GM18907 (cell line): ENCODE measurements around the gene EHD4.

ENCODE experiments used
- ATAC-seq: cut with Tn5 transposase; IDR thresholded peaks from one replicate; pipeline ENCODE4 v1.9.1; 2021; ENCODE audit warnings: mild to moderate bottlenecking, moderate library complexity; ENCODE audit not compliant: unreplicated experiment

The EHD4 gene

DNA sequence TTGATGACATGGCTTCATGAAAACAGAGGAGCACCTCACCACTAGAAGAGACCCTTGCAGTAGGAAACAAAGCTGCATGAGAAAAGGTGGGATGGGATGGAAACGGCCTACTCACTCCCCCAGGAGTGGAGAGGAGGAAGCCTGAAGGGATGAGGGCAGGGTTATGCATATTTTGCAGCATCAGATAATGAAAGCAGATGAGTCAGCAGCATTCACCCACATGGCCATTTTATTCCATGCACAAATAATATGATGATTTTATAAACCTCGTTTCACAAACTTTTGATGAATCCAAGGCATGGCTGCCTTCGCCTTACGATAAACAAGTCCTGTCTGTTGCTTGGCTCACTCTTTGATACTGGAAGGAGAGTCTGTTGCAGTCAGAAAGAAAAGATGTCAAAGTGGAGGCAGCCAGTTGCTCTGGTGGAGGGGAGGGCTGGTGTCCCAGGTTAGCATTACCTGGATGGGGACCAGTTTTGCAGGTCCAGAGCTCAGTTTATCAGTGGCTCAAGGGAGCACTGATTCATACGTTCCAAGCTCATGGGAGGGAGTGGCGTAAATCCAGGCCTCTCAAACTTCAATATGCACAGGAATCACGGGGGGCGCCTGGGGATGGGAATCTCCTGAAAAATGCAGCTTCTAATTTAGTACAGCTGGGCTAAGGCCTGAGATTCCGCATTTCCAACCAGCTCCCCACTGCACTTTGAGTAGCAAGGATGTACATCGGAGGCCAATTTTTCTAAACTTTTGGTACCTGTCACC, 9.2 kb upstream of the EHD4 start:
- no peak for ATAC-seq

DNA sequence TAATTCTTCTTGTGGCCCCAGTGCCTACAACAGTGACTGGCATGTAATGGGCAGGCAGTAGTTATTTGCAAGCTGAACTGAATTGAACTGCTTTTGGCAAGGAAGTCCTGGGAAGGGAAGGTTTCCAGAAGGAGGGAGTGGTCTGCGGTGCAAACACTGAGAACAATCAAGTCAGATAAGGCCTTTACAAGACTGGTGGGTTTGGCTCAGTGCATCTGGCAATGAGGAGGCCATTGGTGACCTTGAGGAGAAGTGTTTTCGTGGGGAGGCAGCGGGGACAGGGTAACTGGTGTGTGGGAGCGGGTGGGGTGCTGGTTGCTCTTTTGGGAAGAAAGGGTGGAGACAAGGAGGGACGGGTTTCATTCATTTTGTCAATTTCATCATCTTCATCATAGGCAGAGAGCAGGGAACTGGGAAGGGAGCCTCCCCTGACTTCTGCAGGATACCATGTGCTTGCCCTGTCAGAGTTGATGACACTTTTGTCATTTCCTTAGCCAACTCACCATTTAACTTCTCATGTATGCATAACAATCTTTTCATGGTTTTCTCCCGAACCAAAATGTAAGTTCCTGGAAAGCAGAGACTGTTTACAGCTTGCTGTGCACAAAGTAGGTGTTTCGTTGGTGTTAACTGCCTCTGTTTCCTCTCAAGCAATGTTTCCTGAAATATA, 8.4 kb upstream of the EHD4 start:
- no peak for ATAC-seq

DNA sequence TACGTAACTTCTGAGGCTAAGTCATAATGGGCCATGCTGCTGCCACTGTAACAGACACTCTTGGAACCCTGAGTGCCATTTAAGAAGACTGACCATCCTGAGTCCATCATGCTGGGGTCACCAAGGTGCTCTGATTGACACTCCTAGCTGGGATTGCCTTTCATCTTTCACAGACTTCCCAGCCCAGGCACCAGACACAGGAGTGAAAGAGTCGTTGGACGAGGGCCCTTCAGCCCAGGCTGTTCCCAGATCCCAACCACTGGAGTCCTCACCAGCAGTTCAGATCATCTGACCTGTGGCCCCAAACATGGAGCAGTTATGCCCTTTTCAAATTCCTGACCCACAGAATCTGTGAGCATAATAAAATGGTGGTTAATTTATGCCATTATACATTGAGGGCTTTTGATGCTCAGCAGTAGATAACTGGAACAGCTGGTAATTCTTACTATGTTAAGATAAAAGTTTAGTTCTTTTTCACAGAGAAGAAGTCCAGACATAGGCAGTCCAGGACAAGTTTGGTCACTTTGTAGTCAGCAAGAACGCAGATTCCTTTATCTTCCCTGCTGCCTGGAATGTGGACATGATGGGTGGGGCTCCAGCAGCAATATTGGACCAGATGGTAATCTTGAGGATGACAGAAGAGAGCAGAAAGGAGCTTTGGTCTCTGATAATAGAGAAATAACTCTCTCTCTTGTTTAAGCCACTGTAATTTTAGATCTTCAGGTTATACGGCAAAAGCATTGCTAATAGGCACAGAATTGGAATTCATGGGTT, 7.3 kb upstream of the EHD4 start:
- no peak for ATAC-seq

DNA sequence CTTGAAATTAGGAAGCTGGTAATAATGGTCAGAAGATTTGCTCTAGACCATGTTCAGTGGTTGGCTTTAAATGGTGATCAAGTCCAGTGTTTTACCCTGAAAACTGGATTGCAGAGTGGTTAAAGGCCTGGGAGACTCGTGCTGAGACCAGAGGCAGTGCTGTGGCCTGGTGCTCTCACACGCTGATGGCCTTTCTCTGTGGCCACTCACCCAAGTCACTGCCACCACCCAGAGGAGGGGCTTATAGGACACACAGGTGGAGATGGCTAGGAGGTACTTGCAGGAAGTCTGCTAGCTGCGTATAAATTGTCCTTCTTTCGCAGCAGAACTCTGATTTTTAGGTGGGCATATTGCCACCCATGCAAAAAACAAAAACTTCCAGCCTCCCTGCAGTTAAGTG, 6.2 kb upstream of the EHD4 start:
- ATAC-seq, result no peak

DNA sequence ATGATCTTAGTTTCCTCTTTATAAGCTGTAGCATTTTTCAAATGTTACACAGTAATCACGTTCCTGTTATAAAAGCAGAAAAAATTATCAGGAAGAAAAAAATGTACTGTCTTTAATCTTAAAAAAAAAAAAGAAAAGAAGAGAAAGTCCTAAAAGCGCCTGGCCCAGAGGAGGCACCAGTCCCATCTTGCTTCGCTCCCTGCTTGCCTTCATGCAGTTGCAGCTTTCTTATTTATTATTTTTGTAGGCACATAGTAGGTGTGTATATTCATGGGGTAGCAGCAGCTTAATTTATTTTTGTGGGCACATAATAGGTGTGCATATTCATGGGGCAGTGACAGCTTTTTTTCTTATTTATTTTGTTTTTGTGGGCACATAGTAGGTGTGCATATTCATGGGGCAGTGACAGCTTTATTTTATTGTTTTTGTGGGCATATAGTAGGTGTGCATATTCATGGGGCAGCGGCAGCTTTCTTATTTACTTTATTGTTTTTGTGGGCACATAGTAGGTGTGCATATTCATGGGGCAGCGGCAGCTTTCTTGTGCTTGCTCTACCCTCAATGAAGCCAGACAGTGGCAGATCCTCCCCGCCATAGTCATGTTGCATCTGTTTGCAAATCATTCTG, 5.5 kb upstream of the EHD4 start:
- ATAC-seq, result no peak

DNA sequence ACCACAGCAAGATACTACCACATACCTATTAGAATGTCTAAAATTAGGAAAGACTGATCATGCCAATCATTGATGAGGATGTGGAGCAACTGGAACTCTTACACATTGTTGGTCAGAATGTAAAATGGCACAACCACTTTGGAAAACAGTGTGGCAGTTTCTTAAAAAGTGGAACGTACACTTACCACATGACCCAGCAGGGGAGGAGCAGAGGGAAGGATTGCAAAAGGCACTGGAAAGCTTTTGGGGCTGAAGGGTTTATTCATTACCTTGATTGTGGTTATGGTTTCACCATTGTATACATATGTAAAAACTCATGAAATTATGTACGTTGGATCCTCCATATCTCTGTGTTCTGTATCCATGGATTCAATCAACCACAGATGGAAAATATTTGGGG, 3.3 kb upstream of the EHD4 start:
- no peak for ATAC-seq

DNA sequence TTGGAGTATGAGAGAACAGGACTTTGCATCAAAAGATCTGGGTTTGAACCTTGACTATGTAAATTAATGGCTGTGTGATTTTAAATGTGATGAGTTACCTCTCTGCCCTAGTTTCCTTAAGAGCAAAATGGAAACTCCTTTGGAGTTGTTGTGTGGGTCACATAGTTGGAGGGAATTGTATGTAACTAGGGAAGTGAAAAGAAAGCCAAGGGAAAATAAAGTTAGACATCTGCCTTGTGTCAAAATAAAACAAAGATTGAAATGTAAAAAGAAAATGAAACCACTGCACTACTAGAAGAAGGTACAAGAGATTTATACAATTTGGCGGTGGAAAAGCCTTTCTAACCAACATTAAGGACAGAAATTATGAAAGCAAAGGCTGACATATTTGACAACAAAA, 1.7 kb upstream of the EHD4 start:
- no peak for ATAC-seq

DNA sequence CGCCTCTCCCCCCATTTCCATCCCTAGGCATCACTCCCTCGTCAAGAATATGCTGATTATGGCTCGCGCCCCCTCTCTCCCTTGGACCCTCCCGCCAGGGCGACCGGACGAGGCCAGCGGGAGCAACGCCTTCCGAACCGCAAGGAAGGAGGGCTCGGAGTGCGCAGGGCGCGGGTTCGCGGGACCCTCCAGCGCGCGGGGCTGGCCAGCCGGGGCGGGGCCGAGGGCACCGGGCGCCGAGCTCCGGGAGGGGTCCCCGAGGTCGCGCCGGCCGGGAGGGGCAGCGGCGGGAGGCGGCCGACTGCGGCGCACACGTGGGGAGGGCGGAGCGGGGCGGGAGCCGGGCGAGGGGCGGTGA, 483 bp downstream of the EHD4 start:
- ATAC-seq, result peak; percentile 25

DNA sequence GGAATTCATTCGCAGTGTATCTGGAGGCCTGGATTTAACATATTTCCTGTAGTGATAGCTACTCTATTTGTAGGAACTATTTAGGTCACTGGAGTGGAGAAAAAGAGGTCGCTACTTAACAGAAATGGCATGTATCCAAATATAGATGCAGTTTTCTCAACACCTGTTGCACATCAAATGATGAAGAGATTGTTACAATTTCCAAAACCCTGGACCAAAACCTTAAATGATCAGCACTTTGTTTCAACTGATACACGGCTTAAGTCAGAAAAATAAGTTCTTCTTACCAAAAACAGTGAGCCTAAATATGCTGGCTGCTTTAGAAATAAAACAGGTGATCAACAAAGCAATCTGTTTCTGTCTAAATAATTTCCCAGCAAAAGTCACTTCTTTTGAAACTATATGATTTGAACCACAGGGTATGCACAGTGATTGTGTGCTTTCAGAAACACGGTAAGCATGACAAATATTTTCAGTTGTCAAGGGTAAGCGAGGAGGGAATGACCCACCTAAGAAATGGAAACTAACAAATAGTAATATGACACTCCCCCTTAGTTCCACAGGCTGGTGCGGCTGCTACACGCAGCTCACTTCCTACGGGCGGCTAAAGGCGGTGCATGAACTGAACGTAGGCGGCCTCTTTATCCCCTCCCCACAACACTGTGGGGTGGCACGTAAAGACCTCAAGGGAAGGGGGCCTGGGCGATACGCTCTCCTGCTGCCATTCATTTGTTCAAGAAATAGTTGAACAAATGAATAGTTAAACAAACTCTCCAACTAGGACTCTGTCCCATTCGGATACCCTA, 1.1 kb downstream of the EHD4 start:
- peak; percentile 59 for ATAC-seq

DNA sequence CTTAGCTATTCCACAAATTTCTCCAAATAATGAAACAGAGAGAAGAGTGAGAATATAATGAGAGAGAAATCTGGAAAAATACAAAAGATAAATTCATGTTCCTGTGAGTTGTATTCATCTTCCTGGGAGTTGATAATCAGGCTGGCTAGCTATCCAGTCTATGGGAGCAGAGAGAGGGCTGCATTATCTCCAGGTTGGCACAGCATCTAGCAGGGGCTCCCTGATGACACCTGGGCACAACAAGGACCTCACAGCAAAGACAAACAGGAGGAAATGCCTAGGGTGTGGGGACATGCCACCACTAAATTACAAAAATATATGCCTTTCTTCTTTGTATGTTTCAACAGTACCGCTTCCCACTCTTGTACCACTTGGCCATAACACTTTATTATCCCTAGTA, 1.9 kb downstream of the EHD4 start:
- ATAC-seq, result no peak

DNA sequence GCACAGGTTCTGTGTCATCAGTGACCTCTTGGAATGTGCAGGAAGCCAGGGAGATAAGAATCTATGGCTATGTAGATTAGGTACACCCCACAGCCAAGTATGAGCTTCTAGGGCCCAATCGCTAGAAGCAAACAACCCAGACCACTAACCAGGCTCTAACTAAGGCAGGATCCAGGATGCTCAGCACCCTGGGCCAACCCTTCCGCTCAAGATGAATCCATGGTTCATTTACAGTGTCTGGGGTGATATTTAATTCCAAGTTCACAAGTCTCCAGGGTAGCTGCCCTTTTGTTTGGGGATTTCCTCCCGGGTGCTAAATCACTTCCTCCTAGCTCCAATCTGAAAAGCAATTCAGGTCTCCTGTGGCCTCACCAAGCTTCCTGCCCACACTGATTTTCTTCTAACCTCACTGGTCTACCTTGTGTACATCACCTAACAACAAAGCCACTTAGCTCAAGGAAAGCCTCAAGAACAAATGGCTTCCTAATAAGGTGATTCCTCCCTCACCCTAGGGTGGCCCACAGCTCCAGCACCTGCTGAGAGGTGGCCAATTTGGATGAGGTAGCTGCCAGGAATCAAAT, 2.4 kb downstream of the EHD4 start:
- peak; percentile 24 for ATAC-seq

DNA sequence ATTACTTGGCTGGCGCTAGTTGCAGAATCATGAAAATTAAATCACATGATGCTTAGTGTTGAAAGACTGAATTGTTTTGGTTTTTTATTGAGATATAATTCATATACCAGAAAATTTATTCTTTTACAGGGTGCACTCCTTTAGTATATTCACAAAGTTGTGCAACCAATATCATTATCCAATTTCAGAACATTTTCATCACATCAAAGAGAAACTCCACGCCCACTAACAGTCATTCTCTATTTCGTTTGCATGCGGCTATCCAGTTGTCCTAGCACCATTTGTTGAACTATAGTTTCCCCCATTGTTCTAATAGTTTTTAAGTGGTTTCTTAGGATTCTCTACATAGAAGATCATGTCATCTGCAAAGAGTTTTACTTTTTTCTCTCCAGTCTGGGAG, 3.7 kb downstream of the EHD4 start:
- ATAC-seq, result no peak

DNA sequence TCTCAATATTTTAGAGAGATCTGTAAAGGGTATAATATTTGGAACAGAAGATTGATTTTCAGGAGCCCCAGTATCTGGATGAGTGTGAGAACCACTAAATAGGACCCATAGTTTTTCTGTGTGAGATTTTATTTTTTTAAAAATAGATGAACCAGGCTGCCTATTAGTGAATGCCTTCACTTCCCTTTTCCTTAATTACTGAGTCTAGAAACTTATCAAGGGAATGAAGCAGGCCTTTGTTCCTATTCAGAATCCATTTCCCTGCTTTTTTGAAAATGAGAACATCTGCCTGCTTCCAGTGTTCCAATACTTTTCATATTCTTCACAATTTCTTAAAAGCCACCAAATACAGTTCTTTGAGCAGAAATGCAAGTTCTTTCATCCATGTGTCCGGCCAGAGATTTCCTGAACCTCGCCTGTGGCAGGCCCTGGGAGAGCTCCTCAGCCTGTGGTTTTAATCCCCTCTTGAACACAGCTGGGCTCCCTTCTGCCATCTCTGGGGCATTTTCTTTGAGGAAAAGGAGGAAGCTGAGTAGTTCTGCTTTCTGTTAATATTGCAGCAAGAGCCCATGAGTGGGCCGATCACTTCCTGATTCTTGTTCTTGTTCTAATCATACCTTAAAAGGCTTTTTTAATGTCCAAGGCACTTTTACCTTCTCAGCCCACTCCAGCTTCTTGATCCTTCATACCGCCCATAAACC, 4.7 kb downstream of the EHD4 start:
- ATAC-seq, result no peak

DNA sequence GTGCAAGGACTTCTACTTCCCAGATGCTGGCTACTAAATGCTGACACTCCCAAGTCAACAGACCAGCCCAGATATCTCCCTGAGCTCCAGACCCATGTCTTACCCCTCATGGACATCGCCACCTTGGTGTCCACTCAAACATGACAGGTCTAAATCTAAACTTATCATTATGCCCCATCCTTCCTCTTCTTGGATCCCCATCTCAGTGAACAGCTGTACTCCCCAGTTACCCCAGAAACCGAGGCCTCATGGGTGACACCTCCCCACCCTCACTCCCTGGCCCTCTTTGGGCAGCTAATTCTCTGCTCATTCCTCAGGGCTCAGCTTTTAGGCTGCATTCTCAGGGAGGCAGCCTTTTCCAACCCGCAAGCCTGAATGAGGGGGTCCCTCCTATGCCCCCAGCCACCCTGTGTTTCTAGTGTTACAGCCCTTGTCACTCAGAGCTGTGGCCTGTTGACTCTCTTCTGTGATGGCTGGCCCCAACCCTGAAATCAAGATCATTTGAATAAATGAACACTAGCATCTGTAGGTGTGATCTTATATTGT, 5.4 kb downstream of the EHD4 start:
- ATAC-seq, result no peak

DNA sequence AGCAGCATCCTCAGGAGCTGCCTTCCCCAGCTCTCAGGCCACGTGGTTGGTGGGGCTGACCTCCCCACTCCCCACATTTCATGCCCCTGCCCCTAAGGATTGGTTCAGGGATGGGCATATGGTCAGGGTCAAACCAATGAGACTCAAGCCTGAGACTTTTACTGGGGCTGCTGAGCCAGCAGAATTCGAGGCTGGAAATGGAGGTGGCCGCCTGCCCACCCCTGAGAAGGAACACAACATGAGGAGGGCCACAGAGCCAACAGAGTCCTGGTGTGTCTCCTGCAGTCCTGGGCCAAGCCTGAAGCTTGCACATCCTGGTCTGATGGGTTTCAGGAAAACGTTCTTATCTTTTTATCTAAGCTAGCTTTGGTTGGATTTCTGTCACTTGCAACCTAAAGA, 5.9 kb downstream of the EHD4 start:
- no peak for ATAC-seq

DNA sequence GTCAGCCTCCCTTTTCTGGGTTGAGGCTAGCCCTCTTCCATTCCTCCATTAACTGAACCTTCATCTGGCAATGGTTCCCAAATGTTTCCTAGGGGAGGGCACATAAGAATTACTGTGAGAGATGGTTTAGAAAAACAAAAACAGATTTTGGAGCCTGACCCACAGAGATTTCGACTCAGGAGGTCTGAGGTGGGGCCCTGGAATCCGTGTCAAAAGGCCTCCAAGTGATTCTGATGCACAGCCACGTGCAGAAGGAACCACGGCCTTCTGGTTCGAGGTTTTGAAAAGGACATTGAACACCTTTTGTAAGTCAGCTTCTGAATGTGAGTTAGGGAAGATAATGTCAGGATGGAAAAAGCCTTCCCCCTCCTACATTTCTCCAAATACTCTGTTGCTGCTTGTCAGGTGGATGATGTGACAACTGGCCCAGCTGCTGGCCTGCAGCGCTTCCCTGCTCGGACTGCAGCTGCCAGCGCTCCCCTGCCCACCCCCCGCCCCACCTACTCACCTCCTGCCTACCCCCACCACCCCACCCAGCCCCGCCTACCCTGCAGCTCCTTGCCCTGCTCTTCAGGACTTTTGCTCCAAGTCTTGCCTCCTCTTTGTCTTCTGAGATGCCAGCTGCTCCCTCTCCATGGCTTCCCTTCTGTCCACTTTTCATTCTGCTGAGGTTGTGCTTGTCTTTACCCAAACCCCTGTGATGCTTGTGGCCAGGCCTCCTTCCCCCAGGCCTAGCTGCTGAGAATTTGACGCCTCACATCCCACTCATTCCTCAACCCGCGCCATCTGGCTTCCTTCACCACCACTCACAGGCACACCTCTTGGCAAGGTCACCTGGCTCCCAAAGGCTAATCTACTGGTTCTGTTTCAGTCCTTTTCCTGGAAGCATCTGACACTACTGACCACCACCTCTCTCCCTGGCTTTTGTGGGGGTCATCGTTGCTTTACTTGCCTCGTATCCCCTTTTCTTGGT, 6.6 kb downstream of the EHD4 start:
- no peak for ATAC-seq

DNA sequence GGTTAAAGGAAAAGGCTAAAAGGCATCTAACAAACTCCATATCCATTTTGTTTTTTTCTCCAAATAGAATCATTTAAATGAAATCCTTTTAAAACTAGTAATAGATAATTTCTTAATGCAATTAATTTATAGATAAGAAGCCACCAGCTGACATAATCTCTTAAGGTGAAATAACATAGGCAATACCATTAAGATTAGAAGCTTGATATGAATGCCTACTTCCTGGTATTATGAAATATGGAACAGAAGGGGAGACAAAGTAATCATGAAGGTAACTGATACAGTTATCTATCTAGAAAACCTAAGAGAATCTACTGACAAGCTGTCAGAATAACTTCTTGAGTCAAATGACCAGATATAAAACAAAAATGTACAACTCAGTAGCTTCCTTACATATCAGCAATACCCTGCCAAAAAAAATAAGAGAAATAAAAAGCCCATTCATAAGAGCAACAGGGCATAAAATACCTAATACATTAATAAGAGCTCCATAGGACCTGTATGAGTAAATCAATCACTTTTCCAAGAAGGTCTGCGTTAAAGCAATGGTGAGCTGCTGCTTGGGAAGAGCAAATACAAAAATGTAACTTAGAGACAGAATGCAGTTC, 10.7 kb downstream of the EHD4 start:
- ATAC-seq, result no peak

DNA sequence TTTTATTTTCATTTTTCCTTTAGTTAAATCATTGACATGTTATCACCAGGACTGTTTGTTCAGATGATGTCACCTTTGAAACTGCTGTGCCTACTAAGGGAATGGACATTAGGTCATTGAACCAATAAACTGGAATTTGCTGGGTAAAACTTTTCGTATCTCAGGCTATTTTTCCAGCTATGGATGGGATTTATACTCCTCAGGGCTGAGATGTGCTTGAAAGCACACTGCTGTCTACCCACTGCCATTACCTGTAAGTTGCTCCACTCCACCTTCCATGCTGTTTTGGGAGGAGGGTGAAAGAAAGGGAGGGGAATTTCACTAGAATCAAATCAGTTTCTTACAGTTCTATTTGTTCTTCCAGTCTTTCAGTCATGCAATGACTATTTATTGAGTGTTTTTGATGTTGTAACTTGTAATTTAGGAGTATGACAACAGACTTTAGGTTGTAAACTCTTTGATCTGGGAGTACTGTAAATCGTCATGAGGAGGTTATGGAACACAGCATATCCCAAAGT, 11.3 kb downstream of the EHD4 start:
- no peak for ATAC-seq
